CD4-positive, alpha-beta T cell treated with Interleukin-6 for 4 hours (primary cell): ENCODE data around the gene RBMY1J.
"Not testable (repeated sequence)": the region's sequence is repeated elsewhere in the genome, so short reads cannot be mapped to it uniquely, and the experiment has no call there.

Experiments used
- DNase-seq: peaks from one replicate; pipeline ENCODE4 v3.0.0-alpha.2; 2020; ENCODE audit warnings: mixed read lengths

The RBMY1J gene

DNA sequence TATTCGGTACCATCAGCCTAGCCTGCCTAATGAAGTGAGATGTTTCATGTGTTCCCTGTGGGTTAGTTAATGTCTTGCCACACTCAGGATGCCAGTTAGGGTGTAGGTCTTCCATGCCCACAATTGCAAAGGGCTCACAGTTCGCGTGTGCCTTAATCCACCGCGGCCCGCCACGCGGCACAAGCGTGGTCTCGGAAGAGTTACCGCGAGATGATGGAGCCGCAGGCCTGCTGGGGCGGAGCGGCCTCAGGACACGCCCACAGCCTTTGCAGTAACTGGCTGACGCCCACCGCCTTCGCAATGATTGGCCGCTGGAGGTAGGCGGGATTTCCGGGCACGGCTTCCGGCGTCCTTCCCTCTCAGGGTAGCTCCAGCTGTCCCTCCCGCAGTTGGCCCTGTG lies at the start of gene RBMY1J:
Gene RBMY1J, plus strand, starts transcription at position 301 of the 400 bp plus-strand sequence. CDS start 2,038 bp downstream, outside the sequence.
- not testable (repeated sequence) for DNase-seq

- DNase-seq, result no peak
Measured at GRCh38 chrY:22367416-22367815, 35.8 kb upstream of the RBMY1J start.

DNA sequence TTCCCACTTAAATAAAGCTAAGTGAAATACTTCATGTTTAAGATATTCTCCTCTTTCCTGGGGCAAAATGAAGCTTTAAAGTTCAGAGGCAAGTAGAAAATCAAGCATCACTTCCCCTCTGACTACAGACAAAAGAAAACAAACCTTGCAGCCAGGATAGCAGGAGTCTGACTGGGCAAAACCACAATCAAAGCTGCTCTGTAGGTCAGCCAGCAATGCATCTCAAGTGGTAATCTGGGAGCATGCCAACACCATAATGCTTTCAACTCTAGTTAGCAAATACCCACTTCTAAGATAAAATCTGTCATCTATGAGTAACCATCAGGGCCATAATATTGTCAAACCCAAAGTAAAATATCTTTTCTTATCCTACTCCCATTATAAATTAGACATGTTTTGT lies 32.6 kb upstream of the RBMY1J start:
- no peak for DNase-seq

GRCh38 chrY:22373494-22373893 lies 29.7 kb upstream of the RBMY1J start:
- no peak for DNase-seq

GRCh38 chrY:22444718-22445396 lies 41.6 kb downstream of the RBMY1J start:
- DNase-seq, result not testable (repeated sequence)

DNA sequence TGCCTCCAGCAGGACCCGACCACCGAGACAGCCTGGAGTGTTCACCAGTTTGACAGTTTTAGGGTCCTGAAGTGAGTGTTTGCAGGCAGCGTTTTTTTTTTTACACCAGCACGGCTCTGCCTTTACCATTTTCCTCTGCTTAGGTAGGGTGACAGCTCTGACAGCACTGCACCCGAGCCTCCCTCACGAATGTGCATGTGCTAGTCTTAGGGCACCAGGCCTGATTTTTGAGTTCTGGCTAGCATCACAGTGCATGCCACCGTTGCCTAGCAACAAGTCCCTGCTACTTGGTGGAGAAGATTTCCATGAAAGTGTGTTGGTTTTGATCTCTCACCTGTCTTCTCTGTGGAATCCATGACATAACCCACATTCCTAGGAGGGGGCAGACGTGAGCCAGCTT lies 52.3 kb downstream of the RBMY1J start:
- DNase-seq, result not testable (repeated sequence)

DNA sequence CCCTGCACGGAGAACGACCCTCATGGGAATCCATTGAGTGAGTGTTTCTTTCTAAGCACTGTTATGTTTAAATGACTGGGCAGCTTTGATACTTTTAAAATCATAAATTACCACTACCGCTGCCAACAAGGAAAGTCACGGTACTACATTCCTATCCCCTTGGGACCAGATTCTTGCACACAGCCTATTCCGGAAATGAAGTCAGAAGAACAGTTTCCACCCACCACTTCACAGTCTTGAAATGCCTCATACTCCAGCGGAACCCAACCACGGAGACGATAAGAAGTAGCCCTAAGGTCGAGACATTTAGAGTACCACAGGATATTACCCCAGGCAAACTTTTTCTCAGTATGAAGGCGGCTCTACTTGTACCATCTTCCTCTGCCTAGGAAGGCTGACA lies 58.8 kb downstream of the RBMY1J start:
- not testable (repeated sequence) for DNase-seq
